GM12875 (cell line): ENCODE data around the gene GSTA3.

ENCODE experiments used
- H3K4me3 ChIP-seq: one replicate; pipeline ENCODE4 v1.5.1; 2011; ENCODE audit warnings: low read depth, low read length, control low read depth
- CTCF ChIP-seq: IDR thresholded peaks from 2 replicates; pipeline ENCODE4 v1.5.1; 2011; ENCODE audit warnings: low read depth, mild to moderate bottlenecking, control low read depth, inconsistent platforms, low read length, moderate library complexity, borderline replicate concordance; ENCODE audit not compliant: insufficient read depth

GSTA3 gene

GRCh38 chr6:52937908-52938307, 28.4 kb upstream of the GSTA3 start:
- H3K4me3 ChIP-seq, result no peak overlapping the region
- no peak for TF ChIP-seq CTCF

GRCh38 chr6:52933778-52934177, 24.3 kb upstream of the GSTA3 start:
- no peak for TF ChIP-seq CTCF
- H3K4me3 ChIP-seq, result no peak overlapping the region

GRCh38 chr6:52931351-52931750, 21.9 kb upstream of the GSTA3 start:
- H3K4me3 ChIP-seq, result no peak overlapping the region
- TF ChIP-seq CTCF, result no peak

- H3K4me3 ChIP-seq, result no peak overlapping the region
- no peak for TF ChIP-seq CTCF
These were observed 20.0 kb upstream of the GSTA3 start for GRCh38 chr6:52929321-52930164.

GRCh38 chr6:52927451-52927850, 18.0 kb upstream of the GSTA3 start:
- no peak overlapping the region for H3K4me3 ChIP-seq
- no peak for TF ChIP-seq CTCF

GRCh38 chr6:52925919-52926792, 16.7 kb upstream of the GSTA3 start:
- H3K4me3 ChIP-seq, result no peak overlapping the region
- no peak for TF ChIP-seq CTCF
